GM18498 (cell line): ENCODE data around the gene DLX3.

Experiments
- ATAC-seq: cut with Tn5 transposase; IDR thresholded peaks from one replicate; pipeline ENCODE4 v1.9.1; 2021; ENCODE audit warnings: mild to moderate bottlenecking, moderate library complexity; ENCODE audit not compliant: unreplicated experiment

The DLX3 gene

DNA sequence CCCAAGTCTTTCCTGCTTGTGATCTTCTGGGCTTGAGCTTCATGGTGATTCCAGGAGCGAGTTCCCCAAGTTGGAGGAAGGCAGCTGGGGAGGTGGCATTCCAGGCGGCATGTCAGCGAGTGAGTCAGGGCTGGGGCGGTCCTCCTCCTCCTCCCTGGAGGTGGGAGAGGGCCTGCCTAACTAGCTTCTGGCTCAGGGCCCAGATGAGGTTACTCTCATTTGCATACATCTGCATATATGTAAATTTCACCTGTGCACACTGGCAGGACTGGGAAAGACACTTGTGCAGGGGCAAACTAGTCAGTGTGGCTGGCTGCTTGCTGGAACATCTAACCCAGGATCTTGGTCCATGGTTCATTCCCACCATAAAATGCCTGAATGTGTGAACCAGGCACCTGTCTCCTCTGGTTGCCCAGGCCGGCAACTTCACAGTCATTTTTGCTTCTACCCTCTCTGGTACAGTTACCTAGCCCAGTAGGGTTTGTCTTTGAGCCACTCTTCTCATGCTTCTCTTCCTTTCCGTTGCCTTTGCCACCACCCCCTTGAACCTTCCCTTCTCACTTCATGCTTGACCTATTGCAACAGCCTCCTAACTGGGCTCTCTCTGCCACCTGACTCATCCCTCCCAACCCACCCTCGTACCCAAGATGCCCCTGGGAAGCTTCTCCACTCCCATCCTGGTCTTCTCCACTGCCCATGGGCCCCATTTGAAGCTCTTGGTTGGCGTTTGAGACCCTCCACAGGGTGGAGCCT lies 35.7 kb downstream of the DLX3 start:
- no peak for ATAC-seq

DNA sequence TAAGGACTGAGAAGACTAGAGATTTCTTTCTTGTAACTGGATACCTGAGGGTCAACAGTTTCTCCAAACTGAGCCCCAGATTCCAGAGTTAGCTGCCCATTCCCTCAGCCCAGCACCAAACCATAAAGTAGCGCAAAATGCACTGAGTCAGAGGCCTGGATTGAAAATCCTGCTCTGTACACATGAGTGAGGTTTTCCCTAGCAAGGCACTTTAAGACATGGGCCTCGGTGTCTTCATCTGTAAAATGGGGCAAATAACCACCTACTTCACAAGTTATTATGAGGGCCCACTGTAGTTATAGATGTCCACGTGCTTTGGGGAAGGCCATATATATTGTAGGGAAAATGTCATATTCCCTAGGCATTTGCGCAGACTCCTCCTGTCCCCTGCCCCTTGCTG lies 36.3 kb downstream of the DLX3 start:
- no peak for ATAC-seq

DNA sequence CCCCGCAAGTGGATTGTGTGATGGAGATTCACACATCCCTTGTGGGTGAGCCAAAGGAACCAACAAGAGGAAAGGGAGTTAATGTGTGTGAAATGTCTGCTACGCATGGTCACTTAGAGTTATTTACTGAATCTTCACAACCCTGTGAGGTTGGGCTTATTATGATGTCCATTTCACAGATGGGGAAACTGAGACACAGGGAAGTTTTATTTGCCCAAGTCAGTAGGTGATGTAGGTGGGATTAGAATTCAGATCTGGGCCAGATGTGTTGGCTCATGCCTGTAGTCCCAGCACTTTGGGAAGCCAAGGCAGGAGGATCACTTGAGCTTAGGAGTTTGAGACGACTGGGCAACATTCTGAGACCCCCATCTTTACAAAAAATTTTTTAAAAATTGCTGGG lies 37.7 kb downstream of the DLX3 start:
- ATAC-seq = no peak

DNA sequence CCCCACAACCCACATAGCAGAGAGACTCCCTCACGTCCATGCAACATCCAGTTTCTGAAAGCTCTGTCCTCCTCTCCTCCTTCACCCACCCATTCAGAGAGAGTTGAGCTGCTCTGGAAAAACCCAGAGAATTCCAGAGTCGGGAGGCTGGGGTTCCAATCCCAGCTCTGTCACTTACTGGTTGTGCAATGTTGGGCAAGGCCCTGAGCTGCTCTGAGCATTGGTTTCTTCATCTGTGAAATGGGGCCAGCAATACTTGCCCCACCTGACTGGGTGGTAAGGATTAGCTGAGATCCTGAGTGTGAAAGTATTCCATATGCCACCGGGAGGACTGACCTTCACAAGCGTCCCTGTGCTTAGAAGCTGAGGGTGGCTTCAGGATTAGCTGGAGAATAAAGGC lies 38.2 kb downstream of the DLX3 start:
- no peak for ATAC-seq

DNA sequence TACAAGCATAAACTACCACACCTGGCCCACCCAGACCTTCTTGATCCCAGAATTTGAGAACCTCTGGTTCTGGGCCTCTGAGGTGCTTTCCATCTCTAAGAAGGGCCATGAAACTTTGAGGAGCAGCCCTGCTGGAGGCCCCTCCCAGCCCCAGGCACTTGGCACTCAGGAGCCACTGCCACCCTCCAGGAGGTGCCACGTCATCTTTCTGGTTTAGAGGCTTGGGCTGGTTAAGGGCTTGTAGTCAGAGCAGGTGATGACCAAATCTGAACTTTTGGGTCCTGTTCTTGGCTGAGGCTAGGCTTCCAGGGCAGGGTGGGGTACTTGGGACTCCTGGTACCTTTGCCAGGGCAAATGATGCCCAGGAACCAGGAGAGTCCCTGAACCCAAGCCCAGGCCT lies 39.9 kb downstream of the DLX3 start:
- no peak for ATAC-seq

DNA sequence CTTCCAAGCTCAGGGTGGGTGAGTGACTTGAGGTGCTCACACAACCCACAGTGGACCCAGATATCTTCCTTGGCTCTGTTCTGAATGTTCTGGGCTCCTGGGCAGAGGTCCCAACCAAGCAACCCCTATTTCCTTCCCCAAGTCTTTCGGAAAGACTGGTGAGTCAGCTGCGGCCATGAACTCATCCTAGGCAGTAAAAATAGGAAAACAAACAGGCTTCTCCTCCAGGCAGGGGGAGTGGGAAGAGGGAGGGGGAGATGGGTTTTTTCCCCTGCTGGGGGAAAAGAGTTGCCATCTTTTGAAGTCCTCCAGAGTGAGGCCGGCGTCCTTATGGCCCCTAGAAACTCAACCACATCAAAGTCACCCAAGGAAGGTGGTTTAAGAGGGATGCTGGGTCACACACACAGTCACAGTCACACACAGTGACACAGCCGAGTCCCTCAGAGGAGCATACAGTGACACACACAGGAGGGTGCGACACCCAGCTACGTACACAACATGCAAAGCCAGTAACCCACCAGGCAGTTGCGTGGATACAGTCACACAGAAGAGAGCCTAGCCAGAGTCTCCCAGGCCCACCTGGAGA lies 42.0 kb downstream of the DLX3 start:
- ATAC-seq = no peak

DNA sequence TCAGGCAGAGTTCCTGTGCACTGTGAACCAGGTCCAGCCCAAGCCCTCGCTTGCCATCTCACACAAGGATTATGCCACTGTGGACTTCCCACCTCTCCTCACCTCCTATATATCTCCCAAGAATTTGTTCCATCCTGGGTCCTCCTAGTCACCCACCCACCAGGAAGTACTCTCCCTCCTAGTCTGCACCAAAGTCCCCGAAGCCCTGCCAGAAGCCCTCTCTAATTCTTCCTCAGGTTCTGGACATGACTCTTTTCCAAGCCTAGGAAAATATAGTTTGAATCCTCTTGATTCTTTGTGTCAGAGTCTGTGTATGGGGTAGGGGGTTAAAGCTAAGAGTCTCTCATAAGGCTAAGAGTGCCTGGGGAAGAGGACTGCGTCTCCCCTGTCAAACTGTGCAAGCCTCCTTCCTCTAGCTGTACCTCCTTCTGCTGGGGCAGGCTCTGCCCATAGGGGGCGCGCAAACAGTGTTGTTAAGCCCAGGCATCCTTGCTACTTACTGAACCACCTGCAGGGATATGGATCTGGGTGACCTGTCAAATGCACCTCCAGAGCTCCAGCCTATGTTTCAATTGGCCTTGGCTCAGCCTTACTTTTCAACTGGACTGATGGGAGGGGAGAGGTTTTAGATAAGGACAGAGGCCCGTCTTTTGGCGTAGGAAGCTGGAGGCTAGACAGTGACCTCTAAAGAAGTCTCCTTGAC lies 42.7 kb downstream of the DLX3 start:
- no peak for ATAC-seq

DNA sequence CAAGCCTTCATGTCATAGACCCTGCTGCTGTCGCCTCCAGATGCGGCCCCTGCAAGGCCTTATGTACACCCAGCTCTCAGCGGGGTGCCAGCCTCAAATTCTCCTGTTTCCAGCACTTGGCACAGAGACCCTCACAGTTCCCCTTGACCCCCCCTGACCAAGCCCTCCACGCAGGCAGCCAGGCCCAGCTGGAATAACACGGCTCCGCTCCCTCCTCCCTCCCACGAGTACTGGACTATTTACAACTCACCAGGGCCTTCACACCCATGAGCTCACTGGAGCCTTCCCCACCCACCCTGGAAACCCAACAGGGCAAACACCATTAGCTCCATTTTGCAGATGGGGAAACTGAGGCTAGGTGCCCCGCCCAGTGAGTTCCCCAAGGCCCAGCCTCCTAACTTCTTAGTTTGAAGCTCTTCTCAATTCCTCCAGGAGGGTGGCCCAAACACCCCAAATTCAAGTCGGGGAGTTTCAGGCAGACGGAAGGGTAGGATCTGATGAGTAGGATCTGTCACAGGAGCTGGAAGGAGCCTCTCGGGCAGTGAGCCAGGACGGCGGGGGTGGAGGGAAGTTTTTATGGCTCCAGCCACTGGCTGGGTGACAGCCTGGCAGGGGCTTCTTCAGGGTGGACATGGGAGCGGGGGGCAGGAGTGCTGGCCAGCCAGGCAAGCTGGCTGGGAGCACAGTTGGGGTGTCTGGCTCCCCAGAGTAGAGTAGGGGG lies 43.5 kb downstream of the DLX3 start:
- ATAC-seq = no peak

DNA sequence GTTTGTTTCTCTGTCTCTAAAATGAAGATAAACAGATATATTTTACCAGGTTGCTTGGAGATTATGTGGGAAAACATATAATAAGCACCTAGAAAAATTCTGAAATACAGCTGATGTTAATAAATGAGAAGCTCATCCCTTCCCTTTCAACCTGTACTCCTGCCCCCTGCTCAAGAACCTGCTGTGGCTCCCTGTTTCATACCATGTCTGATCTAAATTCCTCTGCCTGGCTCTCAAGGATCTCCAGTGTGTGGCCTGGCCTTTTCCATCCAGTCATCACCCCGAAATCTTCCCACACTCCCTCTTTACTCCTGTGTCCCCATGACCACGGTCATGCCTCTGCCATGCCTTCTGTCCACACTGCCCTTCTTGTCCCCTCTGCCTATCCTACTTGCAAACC lies 45.4 kb downstream of the DLX3 start:
- ATAC-seq = no peak

DNA sequence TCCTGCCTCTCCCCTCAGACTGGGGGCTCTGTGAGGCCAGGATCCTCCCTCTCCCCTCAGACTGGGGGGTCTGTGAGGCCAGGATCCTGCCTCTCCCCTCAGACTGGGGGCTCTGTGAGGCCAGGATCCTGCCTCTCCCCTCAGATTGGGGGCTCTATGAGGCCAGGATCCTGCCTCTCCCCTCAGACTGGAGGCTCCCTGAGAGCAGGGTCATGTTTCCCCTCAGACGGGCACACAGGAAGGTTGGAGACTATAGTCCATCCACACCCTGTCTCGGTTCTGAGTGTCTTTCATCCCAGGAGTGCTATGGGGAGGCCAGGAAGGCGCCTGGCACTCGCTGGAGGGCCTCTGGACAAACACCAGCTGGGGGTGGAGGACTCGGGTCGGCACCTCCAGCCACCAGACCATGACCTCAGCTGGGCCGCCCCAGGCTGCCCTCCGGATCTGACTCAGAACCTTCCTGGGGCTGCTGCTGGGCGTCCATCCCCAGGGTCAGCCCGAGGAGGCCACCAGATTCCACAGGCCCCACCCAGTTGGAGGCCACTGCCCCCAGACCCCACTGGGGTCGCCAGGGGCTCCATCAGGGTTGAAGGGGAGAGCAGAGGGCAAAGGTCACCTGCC lies 48.0 kb downstream of the DLX3 start:
- no peak for ATAC-seq

DNA sequence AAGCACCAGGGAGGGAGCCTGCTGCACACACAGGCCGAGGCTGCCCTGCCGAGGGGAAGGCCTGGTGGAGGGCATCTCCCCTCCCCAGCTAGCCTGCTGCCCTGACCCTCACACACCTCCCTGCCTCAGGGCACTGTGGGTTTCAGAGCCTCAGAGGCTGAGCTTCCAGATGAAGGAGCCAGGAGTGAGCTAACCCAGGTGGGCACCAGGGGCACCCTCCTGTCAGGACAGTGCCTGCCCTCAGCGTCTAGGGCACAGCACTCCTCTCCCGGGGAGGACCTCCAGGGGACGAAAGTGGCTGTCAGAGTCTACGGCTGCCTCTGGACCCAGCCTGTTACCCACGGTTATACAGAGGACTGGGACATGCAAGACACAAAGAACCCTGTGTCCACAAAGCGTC lies 48.8 kb downstream of the DLX3 start:
- no peak for ATAC-seq

DNA sequence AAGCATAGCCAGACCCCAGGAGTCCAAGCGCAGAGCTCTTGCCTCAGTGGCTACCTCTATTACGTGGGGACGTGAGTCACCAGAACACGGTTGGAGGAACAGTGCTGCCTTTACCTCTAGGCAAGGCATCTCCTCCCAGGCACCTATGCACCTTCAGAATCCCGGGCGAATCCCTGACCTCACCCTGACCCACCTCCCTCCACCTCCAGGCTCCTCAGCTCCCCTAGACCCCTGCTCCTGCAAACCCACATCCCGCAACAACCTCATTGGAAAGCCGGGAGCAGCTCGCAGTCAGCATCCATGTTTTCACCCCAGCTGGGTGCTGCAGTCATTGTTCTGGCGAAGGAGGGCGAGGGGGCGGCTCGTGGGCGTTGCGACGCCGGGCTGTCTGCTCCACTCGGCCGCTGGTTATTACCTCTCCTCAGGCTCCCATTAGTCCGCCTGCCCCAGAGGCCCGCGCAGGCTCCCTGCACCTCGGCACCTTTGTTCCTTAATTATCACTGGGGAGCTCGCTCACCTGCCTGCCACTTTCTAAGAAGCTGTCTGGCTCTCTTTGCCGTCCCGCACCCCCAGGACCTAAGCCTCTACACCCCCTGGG lies 50.7 kb downstream of the DLX3 start:
- ATAC-seq = no peak

DNA sequence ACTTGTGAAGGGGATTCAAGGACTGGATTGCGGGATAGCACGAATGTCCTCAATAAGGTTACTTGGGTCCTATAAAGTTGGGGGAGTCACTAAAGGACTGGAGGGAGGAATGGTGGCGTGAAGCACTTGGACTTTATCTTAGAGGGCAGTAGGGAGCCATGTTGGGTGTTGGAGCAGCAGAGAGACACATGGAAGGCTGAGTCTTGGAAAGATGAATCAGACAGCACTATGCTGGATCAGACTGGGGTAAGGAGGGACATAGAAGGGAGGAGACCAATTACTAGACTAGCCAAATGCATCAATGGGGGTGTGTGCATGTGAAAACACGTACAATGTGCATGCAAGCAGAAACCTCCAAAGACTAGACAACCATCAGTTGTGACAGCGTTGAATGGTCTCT lies 52.1 kb downstream of the DLX3 start:
- ATAC-seq = no peak

DNA sequence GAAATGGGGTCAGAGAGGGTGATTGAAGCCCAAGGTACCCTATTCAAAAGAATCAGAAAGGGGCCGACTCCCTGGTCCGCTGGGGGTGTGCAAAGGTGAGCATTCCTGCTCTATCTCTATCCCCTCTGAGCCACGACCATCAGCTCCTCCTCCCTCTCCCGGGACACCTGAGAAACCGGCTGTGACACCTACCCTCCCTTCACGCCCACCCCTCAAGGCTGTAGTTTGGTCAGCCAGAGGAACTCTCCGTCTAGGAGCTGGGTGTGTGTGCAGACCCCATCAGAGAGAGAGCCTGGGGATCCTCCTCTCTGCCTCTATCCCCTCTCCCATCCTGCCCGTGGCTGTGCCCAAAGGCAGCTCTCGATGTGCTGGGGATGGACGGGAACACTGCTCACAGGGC lies 53.6 kb downstream of the DLX3 start:
- no peak for ATAC-seq
